GM12865 (cell line): Measurements from ENCODE around the gene ZSCAN20.

Source experiments
- DNase-seq: peaks from one replicate; pipeline ENCODE4 v3.0.0; 2010; ENCODE audit warnings: low read depth
- H3K4me3 ChIP-seq: 2 replicates; pipeline ENCODE4 v1.5.1; 2011; ENCODE audit warnings: mild to moderate bottlenecking, low read depth, low read length, control low read depth
- TF ChIP-seq, protein P1 (sequence below): IDR thresholded peaks from 2 replicates; pipeline ENCODE4 v1.5.1; 2011; ENCODE audit warnings: low read length, control low read depth, low read depth, inconsistent platforms; ENCODE audit not compliant: insufficient read depth; ENCODE audit errors: missing control alignments

Gene ZSCAN20

DNA sequence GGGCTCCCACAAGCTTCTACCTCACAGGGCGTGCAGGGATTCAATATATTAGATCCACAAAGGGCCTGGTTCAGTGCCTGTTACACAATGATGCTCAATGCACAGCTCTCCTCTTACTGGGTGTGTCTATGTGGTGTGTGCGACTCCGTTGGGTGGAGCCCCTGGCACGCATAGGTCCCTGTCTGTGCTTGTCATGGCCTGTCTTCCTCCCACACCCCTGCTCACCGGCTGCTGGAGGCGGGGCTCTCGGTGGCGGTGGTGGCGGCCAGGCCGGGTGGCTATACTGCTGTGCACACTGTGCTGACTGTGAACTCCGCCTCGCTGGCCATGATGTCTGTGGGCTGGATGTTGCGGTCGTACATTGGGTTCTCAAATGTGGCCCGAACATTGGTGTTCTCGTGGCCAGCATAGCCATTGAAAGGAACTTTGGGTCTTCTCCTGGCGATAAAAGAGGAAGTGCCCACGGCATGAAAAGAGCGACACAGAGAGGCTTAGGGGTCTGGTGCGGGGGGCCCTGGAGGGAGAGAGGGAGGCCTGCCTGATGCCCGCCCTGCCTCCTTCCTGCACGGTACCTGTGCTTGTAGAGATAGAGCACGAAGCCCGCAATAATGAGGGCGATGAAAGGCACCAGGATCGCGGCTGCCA is 46.9 kb downstream of the ZSCAN20 start:
- TF ChIP-seq, protein P1, sequence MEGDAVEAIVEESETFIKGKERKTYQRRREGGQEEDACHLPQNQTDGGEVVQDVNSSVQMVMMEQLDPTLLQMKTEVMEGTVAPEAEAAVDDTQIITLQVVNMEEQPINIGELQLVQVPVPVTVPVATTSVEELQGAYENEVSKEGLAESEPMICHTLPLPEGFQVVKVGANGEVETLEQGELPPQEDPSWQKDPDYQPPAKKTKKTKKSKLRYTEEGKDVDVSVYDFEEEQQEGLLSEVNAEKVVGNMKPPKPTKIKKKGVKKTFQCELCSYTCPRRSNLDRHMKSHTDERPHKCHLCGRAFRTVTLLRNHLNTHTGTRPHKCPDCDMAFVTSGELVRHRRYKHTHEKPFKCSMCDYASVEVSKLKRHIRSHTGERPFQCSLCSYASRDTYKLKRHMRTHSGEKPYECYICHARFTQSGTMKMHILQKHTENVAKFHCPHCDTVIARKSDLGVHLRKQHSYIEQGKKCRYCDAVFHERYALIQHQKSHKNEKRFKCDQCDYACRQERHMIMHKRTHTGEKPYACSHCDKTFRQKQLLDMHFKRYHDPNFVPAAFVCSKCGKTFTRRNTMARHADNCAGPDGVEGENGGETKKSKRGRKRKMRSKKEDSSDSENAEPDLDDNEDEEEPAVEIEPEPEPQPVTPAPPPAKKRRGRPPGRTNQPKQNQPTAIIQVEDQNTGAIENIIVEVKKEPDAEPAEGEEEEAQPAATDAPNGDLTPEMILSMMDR, result no peak
- H3K4me3 ChIP-seq, result no peak overlapping the region
- no peak for DNase-seq

DNA sequence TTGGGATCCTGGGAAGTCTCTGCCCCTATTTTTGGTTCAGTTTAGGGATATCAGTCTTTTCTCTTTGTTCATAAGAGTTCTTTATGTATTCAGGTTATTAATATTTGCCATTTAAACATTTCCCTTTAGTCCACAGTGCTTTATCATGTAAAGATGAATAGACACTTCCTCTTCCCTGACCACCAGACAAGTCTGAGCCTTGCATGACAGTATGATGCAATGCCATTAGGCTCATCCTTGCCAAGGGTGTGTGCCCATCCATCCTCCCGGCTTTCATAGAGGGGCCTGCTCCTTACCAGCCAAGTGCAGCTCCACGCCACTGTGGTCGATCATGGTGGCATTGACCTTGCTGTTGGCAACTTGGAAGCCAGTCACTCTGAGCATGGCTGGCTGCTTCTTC is 52.1 kb downstream of the ZSCAN20 start:
- no peak for DNase-seq
- TF ChIP-seq, protein P1, result no peak
- no peak overlapping the region for H3K4me3 ChIP-seq

DNA sequence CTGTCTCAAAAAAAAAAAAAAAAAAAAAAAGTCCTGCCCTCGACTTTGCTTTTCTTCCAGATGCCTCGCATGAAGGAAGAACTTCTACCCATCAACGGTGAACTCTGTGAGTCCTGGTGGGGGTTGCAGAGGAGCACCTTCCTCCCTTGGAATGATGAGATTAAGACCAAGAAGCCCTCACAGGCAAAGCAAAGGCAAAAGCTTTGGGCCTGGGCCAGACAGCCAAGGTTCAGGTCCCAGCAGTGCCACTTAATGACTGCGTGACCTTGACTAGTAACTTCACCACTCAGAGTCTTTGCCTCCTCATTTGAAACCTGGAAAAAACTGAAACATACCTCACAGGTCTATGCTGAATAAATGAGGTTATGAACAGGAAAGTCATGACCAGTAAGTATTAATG is 55.5 kb downstream of the ZSCAN20 start:
- TF ChIP-seq, protein P1, result no peak
- no peak overlapping the region for H3K4me3 ChIP-seq
- no peak for DNase-seq

DNA sequence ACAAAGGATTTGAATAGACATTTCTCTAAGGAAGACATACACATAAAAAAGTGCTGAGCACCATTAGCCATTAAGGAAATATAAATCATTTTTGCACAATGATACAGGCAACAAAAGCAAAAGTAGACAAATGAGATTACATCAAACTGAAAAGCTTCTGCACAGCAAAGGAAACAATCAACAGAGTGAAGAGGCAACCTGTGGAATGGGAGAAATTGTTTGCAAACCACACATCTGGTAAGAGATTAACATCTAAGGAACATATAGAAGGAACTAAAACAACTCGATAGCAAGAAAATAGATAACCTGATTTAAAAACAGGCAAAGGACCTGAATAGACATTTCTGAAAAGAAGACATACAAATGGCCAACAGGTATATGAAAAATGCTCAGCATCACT is 57.5 kb downstream of the ZSCAN20 start:
- TF ChIP-seq, protein P1, result no peak
- no peak for DNase-seq
- H3K4me3 ChIP-seq, result no peak overlapping the region

DNA sequence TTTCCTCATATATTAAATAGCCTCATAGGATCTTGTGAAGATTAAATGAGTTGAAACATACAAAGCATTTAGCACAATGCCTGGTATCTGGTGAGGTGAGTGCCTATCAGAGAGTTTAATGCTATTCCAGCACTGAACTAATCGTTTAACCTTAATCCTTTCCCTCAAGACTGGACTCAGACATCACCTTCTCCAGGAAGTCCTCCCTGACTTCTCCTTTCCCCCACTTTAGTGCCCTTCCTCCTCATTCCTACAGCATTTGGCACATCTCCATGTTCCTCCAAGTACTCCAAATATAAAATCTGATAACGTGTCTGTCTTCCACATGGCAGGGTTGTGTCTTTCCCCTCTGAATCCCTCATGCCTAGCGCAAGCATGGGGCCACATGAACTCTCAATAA is 59.8 kb downstream of the ZSCAN20 start:
- no peak for DNase-seq
- no peak overlapping the region for H3K4me3 ChIP-seq
- TF ChIP-seq, protein P1, result no peak

DNA sequence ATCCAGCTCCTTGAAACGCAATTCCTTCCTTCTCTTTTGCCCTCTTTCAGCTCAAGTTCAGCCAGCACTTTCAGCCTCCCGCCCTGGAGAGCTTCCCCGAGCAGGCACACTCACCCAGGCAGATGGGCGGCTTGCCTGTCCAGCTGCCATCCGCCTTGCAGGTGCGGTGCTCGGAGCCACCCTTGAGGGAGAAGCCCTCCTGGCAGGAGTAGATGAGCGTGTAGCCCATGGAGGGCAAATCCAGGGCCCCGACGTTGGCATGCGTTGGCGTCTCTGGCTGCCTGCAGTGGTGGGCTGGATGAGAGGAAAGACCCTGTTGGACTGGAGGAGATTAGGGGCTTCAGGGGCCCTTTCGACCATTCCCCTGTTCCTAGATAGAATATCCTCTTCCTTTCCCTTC is 60.5 kb downstream of the ZSCAN20 start:
- H3K4me3 ChIP-seq, result no peak overlapping the region
- TF ChIP-seq, protein P1, result no peak
- no peak for DNase-seq

DNA sequence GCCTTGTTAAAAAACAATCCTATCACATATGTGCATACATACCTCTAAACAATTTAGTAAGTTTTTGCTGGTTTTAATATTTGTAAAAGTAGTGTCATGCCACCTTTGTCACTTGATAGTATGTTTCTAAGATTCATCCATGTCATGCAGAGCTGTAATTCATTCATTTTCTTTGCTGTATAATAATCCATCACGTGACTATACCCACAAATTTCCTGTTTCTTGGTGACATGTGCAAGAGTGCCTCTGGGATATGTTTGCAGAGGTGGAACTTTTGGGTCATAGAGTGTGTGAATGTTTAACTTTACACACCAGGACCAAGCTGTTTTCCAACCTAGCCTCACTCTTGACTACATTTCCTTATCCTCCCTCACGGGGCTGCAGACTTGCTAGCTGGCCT is 62.9 kb downstream of the ZSCAN20 start:
- DNase-seq, result no peak
- TF ChIP-seq, protein P1, result no peak
- H3K4me3 ChIP-seq, result no peak overlapping the region
